ENCODE results near the gene PTPRD.

GRCh38 chr9:8694983-8695588, 1917.7 kb downstream of the PTPRD start:
- TF ChIP-seq POLR2A (IDR thresholded peaks at IDR 0.05) (no peak), POLR2AphosphoS5 (IDR thresholded peaks at IDR 0.05) (no peak), CTCF (IDR thresholded peaks at IDR 0.05) (no peak)
